ENCODE results near the gene HOXC12. TPM values are rescaled to one million over a fixed set of nuclear protein-coding genes. Genes with fewer than 3 reads are reported as not detected.
A peak's percentile ranks its signal among the peaks of the same experiment; 100 is the strongest.

Gene HOXC12
- total RNA-seq, 1 donor from 2014 or later: not detected

GRCh38 chr12:53980104-53980801 is 25.6 kb downstream of the HOXC12 start:
- Mint-ChIP-seq H3K4me1 (ENCODE audit: low read depth) (peaks cover 1% of the 10 kb centered on the region), H3K27ac (peak overlapping the region; percentile 57), H3K36me3 (ENCODE audit: insufficient read depth) (no peaks in the 10 kb centered on the region), H3K27me3 (peaks cover 96% of the 10 kb centered on the region), H3K4me3 (ENCODE audit: low read depth) (no peak overlapping the region), H3K9me3 (ENCODE audit: low read depth) (no peaks in the 10 kb centered on the region)
- no peak for TF ChIP-seq CTCF (IDR thresholded peaks at IDR 0.05; ENCODE audit: unreplicated experiment)
- DNase-seq (ENCODE audit: low spot score, unreplicated experiment): no peak

GRCh38 chr12:53980802-53981496 is 26.2 kb downstream of the HOXC12 start:
- Mint-ChIP-seq H3K36me3 (ENCODE audit: insufficient read depth) (no peaks in the 10 kb centered on the region), H3K27me3 (peaks cover 95% of the 10 kb centered on the region), H3K4me1 (ENCODE audit: low read depth) (peaks cover 3% of the 10 kb centered on the region), H3K27ac (no peak overlapping the region), H3K9me3 (ENCODE audit: low read depth) (no peaks in the 10 kb centered on the region), H3K4me3 (ENCODE audit: low read depth) (no peak overlapping the region)
- no peak for TF ChIP-seq CTCF (IDR thresholded peaks at IDR 0.05; ENCODE audit: unreplicated experiment)
- DNase-seq (ENCODE audit: low spot score, unreplicated experiment): no peak

GRCh38 chr12:53981634-53982565 is 27.2 kb downstream of the HOXC12 start:
- TF ChIP-seq CTCF (IDR thresholded peaks at IDR 0.05; ENCODE audit: unreplicated experiment): no peak
- no peak overlapping the region for H3K27ac Mint-ChIP-seq
- H3K9me3 Mint-ChIP-seq (ENCODE audit: low read depth): no peaks in the 10 kb centered on the region
- peaks cover 3% of the 10 kb centered on the region for H3K4me1 Mint-ChIP-seq (ENCODE audit: low read depth)
- DNase-seq (ENCODE audit: low spot score, unreplicated experiment): no peak
- no peaks in the 10 kb centered on the region for H3K36me3 Mint-ChIP-seq (ENCODE audit: insufficient read depth)
- H3K27me3 Mint-ChIP-seq: peaks cover 94% of the 10 kb centered on the region
- no peak overlapping the region for H3K4me3 Mint-ChIP-seq (ENCODE audit: low read depth)

GRCh38 chr12:53982648-53983567 is 28.2 kb downstream of the HOXC12 start:
- Mint-ChIP-seq H3K4me3 (ENCODE audit: low read depth) (no peak overlapping the region), H3K27ac (no peak overlapping the region), H3K27me3 (peaks cover 94% of the 10 kb centered on the region), H3K36me3 (ENCODE audit: insufficient read depth) (no peaks in the 10 kb centered on the region), H3K4me1 (ENCODE audit: low read depth) (peaks cover 3% of the 10 kb centered on the region), H3K9me3 (ENCODE audit: low read depth) (no peaks in the 10 kb centered on the region)
- no peak for DNase-seq (ENCODE audit: low spot score, unreplicated experiment)
- no peak for TF ChIP-seq CTCF (IDR thresholded peaks at IDR 0.05; ENCODE audit: unreplicated experiment)

Data from progenitor cell of endocrine pancreas (in vitro differentiated cells).